SH-SY5Y (cell line): Measurements from ENCODE around the gene TMEM151A.

ENCODE experiments used
- GATA2 ChIP-seq: IDR thresholded peaks from 2 replicates; pipeline ENCODE4 v1.6.1; 2011; ENCODE audit warnings: mild to moderate bottlenecking, low read depth, low read length
- GATA3 ChIP-seq: IDR thresholded peaks from 2 replicates; pipeline ENCODE4 v1.6.1; 2011; ENCODE audit warnings: low read depth, mild to moderate bottlenecking, low read length, moderate library complexity

GRCh38 chr11:66297610-66298009 is 5.9 kb downstream of the TMEM151A start:
- no peak for TF ChIP-seq GATA3
- no peak for TF ChIP-seq GATA2
